AG09309 (cell line): ENCODE results near the gene SLC35A4.

ENCODE experiments used
- DNase-seq: peaks from one replicate; pipeline ENCODE4 v3.0.0-alpha.2; 2010; ENCODE audit warnings: low read depth
- H3K4me3 ChIP-seq: 2 replicates; pipeline ENCODE4 v1.5.1; 2011; ENCODE audit warnings: mild to moderate bottlenecking, low read depth, low read length, moderate library complexity; ENCODE audit not compliant: control insufficient read depth
- CTCF ChIP-seq: IDR thresholded peaks from 2 replicates; pipeline ENCODE4 v1.5.1; 2011; ENCODE audit warnings: mild to moderate bottlenecking, low read depth, low read length, inconsistent platforms; ENCODE audit not compliant: insufficient read depth, control insufficient read depth; ENCODE audit errors: missing control alignments

SLC35A4 gene

GRCh38 chr5:140569197-140569596, 4.6 kb downstream of the SLC35A4 start:
- H3K4me3 ChIP-seq: no peak overlapping the region
- TF ChIP-seq CTCF: no peak
- no peak for DNase-seq

- H3K4me3 ChIP-seq: no peak overlapping the region
- no peak for TF ChIP-seq CTCF
- no peak for DNase-seq
Measured at GRCh38 chr5:140570058-140570457, 5.4 kb downstream of the SLC35A4 start.

- no peak for TF ChIP-seq CTCF
- no peak overlapping the region for H3K4me3 ChIP-seq
- no peak for DNase-seq
Measured at GRCh38 chr5:140570488-140570887, 5.9 kb downstream of the SLC35A4 start.

GRCh38 chr5:140571105-140571504, 6.5 kb downstream of the SLC35A4 start:
- no peak for DNase-seq
- TF ChIP-seq CTCF: no peak
- no peak overlapping the region for H3K4me3 ChIP-seq

GRCh38 chr5:140573683-140574082, 9.1 kb downstream of the SLC35A4 start:
- no peak for DNase-seq
- no peak overlapping the region for H3K4me3 ChIP-seq
- no peak for TF ChIP-seq CTCF

- H3K4me3 ChIP-seq: no peak overlapping the region
- no peak for TF ChIP-seq CTCF
- DNase-seq: no peak
Measured at GRCh38 chr5:140574165-140574564, 9.5 kb downstream of the SLC35A4 start.

GRCh38 chr5:140575309-140575708, 10.7 kb downstream of the SLC35A4 start:
- TF ChIP-seq CTCF: peak; percentile 69
- no peak for DNase-seq
- H3K4me3 ChIP-seq: no peak overlapping the region
